GM12878 (cell line): ENCODE measurements around the gene COL19A1. TPM values are rescaled to one million over a fixed set of nuclear protein-coding genes. Genes with fewer than 3 reads are reported as not detected.

Source experiments
- ATAC-seq: fragments of 200-7000 bp; cut with Tn5 transposase; 3 replicates; pipeline ENCODE4 v1.9.1; 2020; ENCODE audit warnings: mild to moderate bottlenecking, moderate library complexity
- BruUV-seq: library from RNA; stranded (reverse); fragments of 400-500 nt; replicated peaks from 2 replicates; lab custom pipeline; 2021; lab: Mats Ljungman, UMichigan
- CTCF ChIA-PET: fragments of 300-600 bp; sonication (Branson Sonifier 250); formaldehyde crosslinking; extraction: SDS; loops from one replicate; lab custom pipeline; 2021; ENCODE audit warnings: inconsistent platforms; lab: Yijun Ruan, JAX
- POLR2A ChIA-PET: fragments of 350-600 bp; formaldehyde crosslinking; extraction: SDS; loops from one replicate; lab custom pipeline; 2021; ENCODE audit warnings: inconsistent platforms; lab: Charles Lee
- RAD21 ChIA-PET: fragments of 300-600 bp; sonication (Branson Sonifier 250); formaldehyde crosslinking; loops from one replicate; lab custom pipeline; 2023; ENCODE audit warnings: antibody characterized with exemption; ENCODE audit not compliant: unreplicated experiment; lab: Charles Lee
- SMC1A ChIA-PET: fragments of 300-600 bp; sonication (Branson Sonifier 250); formaldehyde crosslinking; loops from one replicate; lab custom pipeline; 2023; ENCODE audit not compliant: unreplicated experiment, uncharacterized antibody; lab: Charles Lee
- DNase-seq: peaks from one replicate; pipeline ENCODE4 v3.0.0-alpha.2; 2011; ENCODE audit warnings: low read depth, low spot score
- FAIRE-seq: peaks from 3 replicates; lab custom pipeline; 2011; peaks lifted over from hg19 to GRCh38; lab: Jason Lieb, UNC
- H2AFZ ChIP-seq: 2 replicates; pipeline ENCODE4 v1.6.0; 2011; ENCODE audit warnings: low read depth, low read length, control low read depth; ENCODE audit not compliant: control insufficient read depth
- H3K27ac ChIP-seq: 2 replicates; pipeline ENCODE4 v1.5.1; 2011; ENCODE audit warnings: control low read depth; ENCODE audit not compliant: control insufficient read depth, insufficient read depth
- H3K27me3 ChIP-seq, 2 experiments: replicated peaks in 1 of 2; 2 replicates each; pipeline versions ENCODE4 v1.6.0 to v1.6.1; 2011; ENCODE audit warnings: low read length in 1 of 2; ENCODE audit not compliant: control insufficient read depth in 2 of 2, insufficient read depth in 2 of 2
- H3K36me3 ChIP-seq, 2 experiments: 2 replicates each; pipeline ENCODE4 v1.5.1; 2011; ENCODE audit warnings: low read length in 1 of 2; ENCODE audit not compliant: control insufficient read depth in 2 of 2, insufficient read depth in 2 of 2
- H3K4me1 ChIP-seq: 2 replicates; pipeline ENCODE4 v1.6.1; 2011; ENCODE audit warnings: mild to moderate bottlenecking, low read length, moderate library complexity, mixed read lengths; ENCODE audit not compliant: control insufficient read depth, insufficient read depth
- H3K4me2 ChIP-seq: 2 replicates; pipeline ENCODE4 v1.6.0; 2011; ENCODE audit warnings: control low read depth; ENCODE audit not compliant: control insufficient read depth, insufficient read depth
- H3K4me3 ChIP-seq: fragments of 200-600 bp; sonication (generic); 2 replicates; pipeline ENCODE4 v1.5.1; 2016
- H3K79me2 ChIP-seq: 2 replicates; pipeline ENCODE4 v1.6.0; 2011; ENCODE audit warnings: low read length; ENCODE audit not compliant: control insufficient read depth, insufficient read depth
- H3K9ac ChIP-seq: 2 replicates; pipeline ENCODE4 v1.8.0; 2011; ENCODE audit warnings: low read length, control low read depth, mixed read lengths; ENCODE audit not compliant: control insufficient read depth, insufficient read depth
- H3K9me3 ChIP-seq: replicated peaks from 3 replicates; pipeline ENCODE4 v1.5.1; 2011; ENCODE audit warnings: mild to moderate bottlenecking, low read length; ENCODE audit not compliant: control insufficient read depth, insufficient read depth
- H4K20me1 ChIP-seq: 2 replicates; pipeline ENCODE4 v1.6.0; 2011; ENCODE audit not compliant: control insufficient read depth, insufficient read depth
- ATF2 ChIP-seq: IDR thresholded peaks from 2 replicates; pipeline ENCODE4 v1.6.1; 2012; ENCODE audit warnings: low read length, inconsistent platforms
- BRCA1 ChIP-seq: IDR thresholded peaks from 2 replicates; pipeline ENCODE4 v1.6.1; 2011; ENCODE audit warnings: low read depth, low read length, improper control_type of control experiment
- MEF2A ChIP-seq: IDR thresholded peaks from 2 replicates; pipeline ENCODE4 v1.6.1; 2011; ENCODE audit warnings: low read depth, mild to moderate bottlenecking, low read length, moderate library complexity; ENCODE audit not compliant: insufficient read depth
- MTA3 ChIP-seq: IDR thresholded peaks from 2 replicates; pipeline ENCODE4 v1.6.1; 2012; ENCODE audit warnings: low read length, inconsistent platforms, borderline replicate concordance
- MXI1 ChIP-seq: fragments of 150-350 bp; IDR thresholded peaks from 2 replicates; pipeline ENCODE4 v1.6.1; 2011; ENCODE audit warnings: low read depth, mild to moderate bottlenecking, inconsistent platforms, low read length, improper control_type of control experiment
- POLR2AphosphoS2 ChIP-seq: IDR thresholded peaks from 2 replicates; pipeline ENCODE4 v1.6.1; 2011; ENCODE audit warnings: low read depth, mild to moderate bottlenecking, low read length, improper control_type of control experiment, moderate library complexity
- POU2F2 ChIP-seq: IDR thresholded peaks from 3 replicates; pipeline ENCODE4 v1.6.1; 2011; ENCODE audit warnings: low read depth, mild to moderate bottlenecking, low read length, borderline replicate concordance
- SMARCA5 ChIP-seq: fragments of 450-650 bp; IDR thresholded peaks from 2 replicates; pipeline ENCODE4 v1.6.1; 2017; ENCODE audit warnings: mild to moderate bottlenecking
- TBL1XR1 ChIP-seq: IDR thresholded peaks from 2 replicates; pipeline ENCODE4 v1.6.1; 2012; ENCODE audit warnings: low read depth, low read length, improper control_type of control experiment
- ZBTB4 ChIP-seq: fragments of 450-650 bp; formaldehyde crosslinking; IDR thresholded peaks from 2 replicates; pipeline ENCODE4 v1.4.0; 2022; ENCODE audit warnings: mild to moderate bottlenecking, moderate library complexity
- ZZZ3 ChIP-seq: IDR thresholded peaks from 2 replicates; pipeline ENCODE4 v1.6.1; 2011; ENCODE audit warnings: low read depth; ENCODE audit not compliant: control insufficient read depth, insufficient read length
- WGBS: methylation state at CpG from one replicate; pipeline ENCODE4 v1.1.6; 2016; ENCODE audit warnings: low lambda C conversion rate; ENCODE audit not compliant: insufficient replicate concordance, insufficient coverage; ENCODE audit errors: missing lambda C conversion rate; 5-methylcytosine and 5-hydroxymethylcytosine counted together
- in situ Hi-C: fragments of 300-500 bp; cut with MboI; formaldehyde crosslinking; loops from 9 replicates; pipeline ENCODE4 v1.14.3; 2018; ENCODE audit warnings: mixed read lengths
- intact Hi-C: fragments of 100-400 bp; cut with micrococcal nuclease; formaldehyde crosslinking; loops from one replicate; pipeline ENCODE4 v1.14.2; 2022; ENCODE audit not compliant: unreplicated experiment
- polyA plus RNA-seq, 11 experiments: library from polyadenylated mRNA; depleted of rRNA in 4 of 11; unstranded in 6 of 11; stranded (reverse) in 5 of 11; fragments of >200 nt; fragmentation: Nextera tagmentation in 4 of 11; fragmentation: Illumina TruSeq in 1 of 11; extraction: Ambion mirVana in 4 of 11; extraction: Trizol in 1 of 11; gene quantifications; 1 replicate in 1 of 11; 2 replicates in 10 of 11; pipeline versions ENCODE4 v1.2.1 to v1.2.3, GENCODE V29; 2011 to 2016; ENCODE audit warnings: inconsistent platforms in 2 of 11, missing spikeins in 2 of 11, low read depth in 1 of 11
- total RNA-seq, 4 experiments: library from RNA; depleted of rRNA in 3 of 4; stranded (reverse); fragments of >200 nt in 3 of 4; fragmentation: Illumina TruSeq in 1 of 4; extraction: Trizol in 1 of 4; gene quantifications; 2 replicates each; pipeline versions ENCODE4 v1.2.1 to v1.2.3, GENCODE V29; 2013 to 2021
- TF ChIP-seq, protein P1 (sequence below): IDR thresholded peaks from 2 replicates; pipeline ENCODE4 v1.6.1; 2012; ENCODE audit warnings: mild to moderate bottlenecking, low read depth, low read length

Gene COL19A1
- total and polyA plus RNA-seq, 10 of the 15 experiments (the other 5 are each of a cell fraction or from before 2014, with no cell fraction given) = 1.1 to 13.5 (median 4.1) TPM

GRCh38 chr6:69873291-69873690, 6.9 kb downstream of the COL19A1 start:
- Histone ChIP-seq H4K20me1 (no peaks in the 10 kb centered on the region), H3K4me2 (no peak overlapping the region), H2AFZ (no peak overlapping the region), H3K9me3 (no peaks in the 10 kb centered on the region; the same call in 2 of the 3 replicates), H3K27ac (no peak overlapping the region), H3K4me1 (peaks cover 3% of the 10 kb centered on the region; the same call in 1 of the 2 replicates), H3K27me3 (no peaks in the 10 kb centered on the region), H3K9ac (no peak overlapping the region), H3K4me3 (no peak overlapping the region), H3K36me3 (peaks cover 0 to 4% of the 10 kb centered on the region in 2 experiments; a peak in 1 of 4 replicates), H3K79me2 (peaks cover 41% of the 10 kb centered on the region)
- ChIA-PET POLR2A (interaction anchor here (0.9 kb wide), 1 partner anchor 9 kb away, joined by 3 read pairs; no protein-coding TSS in a partner anchor), SMC1A (interaction anchor here (0.6 to 2.1 kb wide), 17 partner anchors 8 to 233 kb away, joined by 3 to 7 read pairs (median 4); no protein-coding TSS in a partner anchor), RAD21 (interaction anchor here (0.6 to 10.8 kb wide), 4 partner anchors 7 to 234 kb away, joined by 3 to 93 read pairs (median 6); partner anchors contain the start of gene COL19A1), CTCF (interaction anchor here (0.9 to 11.4 kb wide), 7 partner anchors 7 to 84 kb away, joined by 3 to 91 read pairs (median 5); partner anchors contain the start of gene COL19A1)
- WGBS = 97% methylated on average over 2 of the region's 2 CpGs
- in situ Hi-C loops (no loop called here), intact Hi-C loops (no loop called here)
- DNase-seq (no peak), FAIRE-seq (no peak), ATAC-seq (no peak)
- TF ChIP-seq, protein P1, sequence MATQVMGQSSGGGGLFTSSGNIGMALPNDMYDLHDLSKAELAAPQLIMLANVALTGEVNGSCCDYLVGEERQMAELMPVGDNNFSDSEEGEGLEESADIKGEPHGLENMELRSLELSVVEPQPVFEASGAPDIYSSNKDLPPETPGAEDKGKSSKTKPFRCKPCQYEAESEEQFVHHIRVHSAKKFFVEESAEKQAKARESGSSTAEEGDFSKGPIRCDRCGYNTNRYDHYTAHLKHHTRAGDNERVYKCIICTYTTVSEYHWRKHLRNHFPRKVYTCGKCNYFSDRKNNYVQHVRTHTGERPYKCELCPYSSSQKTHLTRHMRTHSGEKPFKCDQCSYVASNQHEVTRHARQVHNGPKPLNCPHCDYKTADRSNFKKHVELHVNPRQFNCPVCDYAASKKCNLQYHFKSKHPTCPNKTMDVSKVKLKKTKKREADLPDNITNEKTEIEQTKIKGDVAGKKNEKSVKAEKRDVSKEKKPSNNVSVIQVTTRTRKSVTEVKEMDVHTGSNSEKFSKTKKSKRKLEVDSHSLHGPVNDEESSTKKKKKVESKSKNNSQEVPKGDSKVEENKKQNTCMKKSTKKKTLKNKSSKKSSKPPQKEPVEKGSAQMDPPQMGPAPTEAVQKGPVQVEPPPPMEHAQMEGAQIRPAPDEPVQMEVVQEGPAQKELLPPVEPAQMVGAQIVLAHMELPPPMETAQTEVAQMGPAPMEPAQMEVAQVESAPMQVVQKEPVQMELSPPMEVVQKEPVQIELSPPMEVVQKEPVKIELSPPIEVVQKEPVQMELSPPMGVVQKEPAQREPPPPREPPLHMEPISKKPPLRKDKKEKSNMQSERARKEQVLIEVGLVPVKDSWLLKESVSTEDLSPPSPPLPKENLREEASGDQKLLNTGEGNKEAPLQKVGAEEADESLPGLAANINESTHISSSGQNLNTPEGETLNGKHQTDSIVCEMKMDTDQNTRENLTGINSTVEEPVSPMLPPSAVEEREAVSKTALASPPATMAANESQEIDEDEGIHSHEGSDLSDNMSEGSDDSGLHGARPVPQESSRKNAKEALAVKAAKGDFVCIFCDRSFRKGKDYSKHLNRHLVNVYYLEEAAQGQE = no peak
- no peak for TF ChIP-seq ZZZ3
- TF ChIP-seq POU2F2 = no peak
- no peak for TF ChIP-seq MTA3
- no peak for TF ChIP-seq ATF2
- TF ChIP-seq MXI1 = no peak
- no peak for TF ChIP-seq ZBTB4 (CRISPR knock-in tag)
- no peak for TF ChIP-seq BRCA1
- TF ChIP-seq MEF2A = no peak
- TF ChIP-seq TBL1XR1 = no peak
- TF ChIP-seq POLR2AphosphoS2 = no peak
- TF ChIP-seq SMARCA5 = no peak
- no TSS peak for BruUV-seq
